Vagina (tissue), 2 donors: ENCODE measurements around the gene PPIF.

Source experiments
- POLR2A ChIP-seq, 2 donors: fragments of 450-650 bp; IDR thresholded peaks; one replicate each; pipeline ENCODE4 v1.6.1; 2017; ENCODE audit warnings: antibody characterized with exemption in 2 of 2, mild to moderate bottlenecking in 2 of 2, moderate library complexity in 2 of 2
- TF ChIP-seq, protein P1 (sequence below), 3 experiments: fragments of 450-650 bp in 2 of 3; fragments of 200-600 bp in 1 of 3; sonication (generic) in 1 of 3; IDR thresholded peaks; one replicate each; pipeline ENCODE4 v1.5.1; 2017 to 2019; ENCODE audit warnings: antibody characterized with exemption in 3 of 3, mild to moderate bottlenecking in 2 of 3, moderate library complexity in 2 of 3

DNA sequence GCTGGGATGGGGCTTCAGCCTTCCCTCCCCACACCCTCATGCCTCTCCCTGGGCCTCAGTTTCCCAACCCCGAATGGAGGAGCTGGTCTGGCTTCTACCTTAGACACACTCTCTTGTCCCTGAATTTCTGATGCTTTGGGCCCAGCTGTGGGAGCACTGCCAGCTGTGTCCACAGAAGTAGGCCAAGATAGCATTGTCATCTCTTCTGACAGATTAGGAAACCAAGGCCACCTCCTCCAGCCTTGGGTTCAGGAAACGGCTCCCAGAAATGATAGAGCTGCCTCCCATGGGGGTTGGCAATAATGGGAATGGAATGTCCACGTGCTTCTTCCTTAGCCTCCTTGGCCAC, 1.3 kb downstream of the PPIF start:
- TF ChIP-seq, protein P1, sequence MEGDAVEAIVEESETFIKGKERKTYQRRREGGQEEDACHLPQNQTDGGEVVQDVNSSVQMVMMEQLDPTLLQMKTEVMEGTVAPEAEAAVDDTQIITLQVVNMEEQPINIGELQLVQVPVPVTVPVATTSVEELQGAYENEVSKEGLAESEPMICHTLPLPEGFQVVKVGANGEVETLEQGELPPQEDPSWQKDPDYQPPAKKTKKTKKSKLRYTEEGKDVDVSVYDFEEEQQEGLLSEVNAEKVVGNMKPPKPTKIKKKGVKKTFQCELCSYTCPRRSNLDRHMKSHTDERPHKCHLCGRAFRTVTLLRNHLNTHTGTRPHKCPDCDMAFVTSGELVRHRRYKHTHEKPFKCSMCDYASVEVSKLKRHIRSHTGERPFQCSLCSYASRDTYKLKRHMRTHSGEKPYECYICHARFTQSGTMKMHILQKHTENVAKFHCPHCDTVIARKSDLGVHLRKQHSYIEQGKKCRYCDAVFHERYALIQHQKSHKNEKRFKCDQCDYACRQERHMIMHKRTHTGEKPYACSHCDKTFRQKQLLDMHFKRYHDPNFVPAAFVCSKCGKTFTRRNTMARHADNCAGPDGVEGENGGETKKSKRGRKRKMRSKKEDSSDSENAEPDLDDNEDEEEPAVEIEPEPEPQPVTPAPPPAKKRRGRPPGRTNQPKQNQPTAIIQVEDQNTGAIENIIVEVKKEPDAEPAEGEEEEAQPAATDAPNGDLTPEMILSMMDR (IDR thresholded peaks at IDR 0.05), result no peak
- TF ChIP-seq POLR2A (IDR thresholded peaks at IDR 0.05), result no peak
